Midbrain (tissue), 1 donor: Measurements from ENCODE around the gene KCNH1.
A peak's percentile ranks its signal among the peaks of the same experiment; 100 is the strongest.

Experiments used
- DNase-seq: peaks from one replicate; lab custom pipeline; 2025; lab: John Stamatoyannopoulos, UW

Gene KCNH1

GRCh38 chr1:211133836-211134669 is at the start of gene KCNH1:
Gene KCNH1 (minus strand): TSS chr1:211134148. CDS start chr1:211133945, 203 bp downstream.
- peak; percentile 94 for DNase-seq

DNA sequence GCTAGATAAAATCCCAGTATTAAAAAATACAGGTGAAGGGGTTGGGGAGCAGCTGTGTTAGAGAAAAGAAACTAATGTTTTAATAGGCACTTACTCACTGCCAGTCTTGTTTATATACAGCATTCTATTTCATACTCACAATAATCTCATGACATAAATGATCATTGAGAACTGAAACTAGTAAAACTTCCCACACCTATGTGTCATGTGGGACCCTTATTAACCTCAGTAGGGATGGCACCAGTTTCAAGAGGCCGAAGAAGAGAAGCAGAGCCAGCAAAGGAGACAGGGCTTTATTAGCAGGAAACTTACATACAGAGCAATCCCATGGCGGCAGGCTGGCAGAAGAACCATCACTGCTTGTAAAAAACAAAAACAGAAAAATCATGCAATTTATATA is 48.8 kb upstream of the KCNH1 start:
- DNase-seq: no peak

GRCh38 chr1:211174375-211174774 is 40.4 kb upstream of the KCNH1 start:
- DNase-seq: no peak

DNA sequence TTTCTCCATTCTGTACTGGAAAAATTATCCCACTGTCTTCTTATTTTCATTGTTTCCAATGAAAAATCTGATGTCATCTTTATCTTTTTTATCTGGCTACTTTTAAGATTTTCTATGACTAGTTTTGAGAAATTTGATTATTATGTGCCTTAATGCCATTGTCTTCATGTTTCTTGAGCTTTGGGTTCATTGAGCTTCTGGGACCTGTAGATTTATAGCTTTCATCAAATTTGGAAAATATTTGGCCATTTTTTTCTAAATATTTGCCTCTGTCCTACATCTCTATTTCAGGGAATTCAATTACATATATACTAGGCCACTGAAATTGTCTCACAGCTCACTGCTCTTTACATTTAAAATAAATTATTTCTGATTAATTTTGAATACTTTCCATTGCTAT is 38.7 kb upstream of the KCNH1 start:
- DNase-seq: no peak

DNA sequence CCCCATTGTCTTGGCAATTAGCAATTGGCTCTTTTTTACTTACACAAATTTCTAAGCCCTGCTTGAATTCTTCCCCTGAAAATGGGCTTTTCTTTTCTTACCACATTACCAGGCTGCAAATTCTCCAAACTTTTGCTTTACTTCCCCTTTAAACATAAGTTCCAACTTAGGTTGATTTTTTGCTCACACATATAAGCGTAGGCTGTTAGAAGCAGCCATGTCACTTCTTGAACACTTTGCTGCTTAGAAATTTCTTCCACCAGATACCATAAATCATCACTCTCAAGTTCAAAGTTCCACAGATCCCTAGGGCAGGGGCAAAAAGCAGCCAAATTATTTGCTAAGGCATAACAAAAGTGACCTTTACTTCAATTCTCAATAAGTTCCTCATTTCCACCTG is 35.4 kb upstream of the KCNH1 start:
- DNase-seq: no peak

GRCh38 chr1:211158866-211159265 is 24.9 kb upstream of the KCNH1 start:
- DNase-seq: no peak

DNA sequence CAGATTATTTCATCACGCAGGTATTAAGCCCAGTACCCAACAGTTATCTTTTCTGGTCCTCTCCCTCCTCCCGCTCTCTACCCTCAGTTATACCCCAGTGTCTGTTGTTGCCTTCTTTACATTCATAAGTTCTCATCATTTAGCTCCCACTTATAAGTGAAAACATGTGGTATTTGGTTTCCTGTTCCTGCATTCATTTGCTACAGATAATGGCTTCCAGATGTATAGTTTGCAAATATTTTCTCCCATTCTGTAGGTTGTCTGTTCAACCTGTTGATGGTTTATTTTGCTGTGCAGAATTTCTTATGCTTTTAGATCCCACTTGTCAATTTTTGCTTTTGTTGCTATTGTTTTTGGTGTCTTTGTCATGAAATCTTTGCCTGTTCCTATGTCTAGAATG is 21.1 kb upstream of the KCNH1 start:
- no peak for DNase-seq

GRCh38 chr1:211153932-211154331 is 20.0 kb upstream of the KCNH1 start:
- DNase-seq: no peak

GRCh38 chr1:211148366-211148765 is 14.4 kb upstream of the KCNH1 start:
- DNase-seq: no peak

- no peak for DNase-seq
Measured at GRCh38 chr1:211145944-211146343, 12.0 kb upstream of the KCNH1 start.

DNA sequence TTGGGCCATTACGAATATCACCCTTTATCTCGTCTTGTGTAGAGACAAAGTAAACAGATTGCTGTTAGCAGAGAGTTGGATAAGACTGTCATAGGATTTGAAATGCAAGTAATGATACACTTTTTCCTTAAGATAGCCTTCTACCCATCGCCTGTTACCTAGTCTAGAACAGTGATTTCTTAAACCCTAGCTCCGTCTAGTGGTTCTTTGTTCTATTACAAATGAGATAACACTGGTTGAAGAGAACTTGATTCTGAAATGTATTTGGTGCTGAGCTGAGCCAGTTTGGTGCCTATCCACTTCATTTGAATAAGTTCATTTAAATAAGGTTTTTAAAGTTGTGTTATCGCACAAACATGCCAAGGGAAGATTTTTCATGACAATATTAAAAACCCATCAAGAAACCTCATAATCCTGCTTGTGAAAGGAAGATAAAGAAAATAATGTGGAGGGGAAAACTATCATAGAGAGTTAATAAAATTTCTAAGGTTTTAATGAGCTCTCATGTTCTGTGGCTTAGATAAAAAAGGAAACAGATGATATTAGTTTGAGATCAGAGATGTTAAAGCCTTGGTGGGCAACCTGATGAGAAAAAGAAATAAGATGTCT is 1.5 kb upstream of the KCNH1 start:
- peak; percentile 66 for DNase-seq

DNA sequence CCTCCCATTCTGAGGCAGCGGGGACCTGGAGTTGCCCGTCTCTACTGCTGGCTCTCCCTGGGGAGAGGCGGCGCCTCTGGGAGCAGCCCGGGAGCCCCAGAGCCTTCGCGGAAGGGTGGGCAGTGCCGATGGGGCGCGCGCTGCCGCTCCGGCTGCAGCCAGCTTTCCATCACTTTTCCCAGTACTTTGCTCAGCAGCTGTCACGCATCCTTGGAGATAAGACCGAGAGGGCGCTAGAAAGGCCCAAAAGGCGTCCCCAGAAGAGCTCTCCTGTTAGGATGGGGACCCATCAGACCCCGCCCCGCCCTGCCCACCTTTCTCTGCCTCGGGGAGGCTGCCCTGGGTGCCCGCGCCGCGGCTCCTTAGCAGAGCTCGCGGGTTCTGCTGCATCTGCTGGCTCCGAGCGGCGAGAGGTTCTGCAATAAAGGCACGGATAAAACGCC is 534 bp downstream of the KCNH1 start:
- DNase-seq: peak; percentile 49

DNA sequence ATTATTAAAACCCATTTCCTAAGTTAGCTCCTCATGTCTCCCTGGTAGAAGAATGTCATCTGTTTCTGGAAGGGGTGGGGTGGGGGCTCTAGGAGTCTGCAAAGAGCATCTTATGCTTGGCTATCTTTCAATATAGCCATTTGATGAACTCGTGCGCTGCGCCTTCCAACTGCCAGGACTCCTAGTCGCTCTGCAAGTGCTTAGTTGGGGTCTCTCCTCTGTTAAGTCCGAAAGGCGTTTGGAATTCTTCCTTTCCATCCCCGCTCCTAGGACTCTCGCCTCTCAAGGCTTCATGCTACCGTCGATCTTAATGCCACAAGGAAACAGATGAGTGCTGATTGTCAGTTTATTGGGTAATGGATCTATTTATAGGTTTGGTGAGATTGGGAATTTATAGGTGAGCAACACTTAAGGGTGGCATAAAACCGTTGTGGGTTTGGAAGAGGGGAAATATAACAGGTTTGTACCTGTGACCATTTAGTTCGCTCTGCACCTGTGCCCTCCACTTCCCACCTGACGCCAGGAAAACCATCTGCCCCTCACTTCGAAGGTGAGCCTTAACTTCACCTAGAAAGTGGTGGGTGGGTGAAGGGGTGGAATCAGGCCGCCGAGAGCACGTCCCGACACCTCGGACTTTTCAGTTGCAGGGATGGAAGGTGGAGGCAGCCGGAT is 1.1 kb downstream of the KCNH1 start:
- DNase-seq: peak; percentile 9

DNA sequence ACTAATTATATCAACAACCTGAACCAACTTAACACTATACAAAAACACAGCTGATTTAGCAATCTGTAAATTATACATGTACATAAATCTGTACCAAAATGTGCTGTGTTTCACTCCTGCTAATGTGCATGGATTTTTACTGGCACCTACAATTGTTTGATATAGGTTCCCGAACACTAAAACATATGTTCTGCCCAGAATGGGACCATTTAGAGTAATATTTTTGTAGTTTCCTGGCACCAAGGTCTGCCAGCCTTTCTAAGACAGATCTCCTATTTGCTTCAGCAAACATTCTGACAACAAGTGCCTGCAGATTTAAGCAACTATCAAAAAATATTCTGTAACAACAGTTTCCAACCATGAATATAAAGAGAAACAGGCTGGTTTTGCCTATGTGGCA is 4.2 kb downstream of the KCNH1 start:
- DNase-seq: no peak

DNA sequence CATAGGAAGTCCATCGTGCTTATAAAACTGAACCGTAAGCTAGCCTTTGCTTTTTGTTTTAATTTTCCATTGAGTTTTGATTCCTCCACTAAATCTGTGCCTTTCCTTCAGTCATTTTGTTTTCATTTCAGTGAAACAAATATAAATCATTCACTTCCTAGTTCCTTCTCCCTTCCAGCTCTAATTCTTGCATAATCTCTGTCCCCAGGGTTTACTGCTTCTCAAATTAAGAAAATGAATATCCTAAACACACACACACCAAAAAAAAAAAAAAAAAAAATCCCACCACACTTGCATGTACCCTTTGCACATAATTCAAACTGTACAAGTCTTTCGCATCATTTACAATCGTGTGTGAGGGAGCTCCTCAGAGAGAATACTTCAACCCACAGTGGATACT is 6.8 kb downstream of the KCNH1 start:
- DNase-seq: no peak

- DNase-seq: no peak
Measured at GRCh38 chr1:211126622-211127021, 7.3 kb downstream of the KCNH1 start.

GRCh38 chr1:211118407-211119102 is 15.4 kb downstream of the KCNH1 start:
- DNase-seq: no peak

GRCh38 chr1:211114446-211114845 is 19.5 kb downstream of the KCNH1 start:
- DNase-seq: no peak

- no peak for DNase-seq
Measured at GRCh38 chr1:211113566-211113965, 20.4 kb downstream of the KCNH1 start.

DNA sequence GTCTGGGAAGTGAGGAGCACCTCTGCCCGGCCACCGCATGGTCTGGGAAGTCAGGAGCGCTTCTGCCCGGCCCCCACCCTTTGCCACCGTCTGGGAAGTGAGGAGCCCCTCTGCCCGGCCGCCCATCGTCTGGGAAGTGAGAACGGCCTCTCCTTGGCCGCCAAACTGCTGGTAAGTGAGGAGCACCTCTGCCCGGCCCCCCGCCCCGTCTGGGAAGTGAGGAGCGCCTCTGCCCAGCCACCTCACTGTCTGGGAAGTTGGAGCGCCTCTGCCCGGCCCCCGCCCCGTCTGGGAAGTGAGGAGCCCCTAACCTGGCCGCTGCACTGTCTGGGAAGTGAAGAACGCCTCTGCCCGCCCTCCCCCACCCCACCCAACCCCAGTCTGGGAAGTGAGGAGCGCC is 22.6 kb downstream of the KCNH1 start:
- DNase-seq: no peak

DNA sequence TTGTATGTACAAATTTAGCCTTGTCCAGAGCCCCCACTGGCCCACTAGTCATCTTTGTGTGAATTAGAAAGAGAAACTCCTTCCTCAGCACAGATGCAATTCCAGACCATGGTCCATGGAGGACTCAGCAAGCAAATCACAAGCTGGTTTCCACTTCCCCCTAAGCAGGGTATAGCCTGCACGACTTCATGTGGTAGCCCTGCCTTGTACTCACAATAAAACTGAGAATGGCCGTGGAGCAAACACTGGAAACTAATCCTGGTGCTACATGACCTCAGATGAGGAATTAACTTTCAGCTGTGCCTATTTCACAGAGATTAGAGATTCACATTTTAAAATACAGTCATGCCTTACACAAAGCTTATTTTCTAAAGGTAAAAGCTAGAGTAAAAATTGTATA is 32.5 kb downstream of the KCNH1 start:
- no peak for DNase-seq

- no peak for DNase-seq
Measured at GRCh38 chr1:211099393-211099792, 34.6 kb downstream of the KCNH1 start.
